ENCODE results near the gene ATG2A.

ATG2A gene

DNA sequence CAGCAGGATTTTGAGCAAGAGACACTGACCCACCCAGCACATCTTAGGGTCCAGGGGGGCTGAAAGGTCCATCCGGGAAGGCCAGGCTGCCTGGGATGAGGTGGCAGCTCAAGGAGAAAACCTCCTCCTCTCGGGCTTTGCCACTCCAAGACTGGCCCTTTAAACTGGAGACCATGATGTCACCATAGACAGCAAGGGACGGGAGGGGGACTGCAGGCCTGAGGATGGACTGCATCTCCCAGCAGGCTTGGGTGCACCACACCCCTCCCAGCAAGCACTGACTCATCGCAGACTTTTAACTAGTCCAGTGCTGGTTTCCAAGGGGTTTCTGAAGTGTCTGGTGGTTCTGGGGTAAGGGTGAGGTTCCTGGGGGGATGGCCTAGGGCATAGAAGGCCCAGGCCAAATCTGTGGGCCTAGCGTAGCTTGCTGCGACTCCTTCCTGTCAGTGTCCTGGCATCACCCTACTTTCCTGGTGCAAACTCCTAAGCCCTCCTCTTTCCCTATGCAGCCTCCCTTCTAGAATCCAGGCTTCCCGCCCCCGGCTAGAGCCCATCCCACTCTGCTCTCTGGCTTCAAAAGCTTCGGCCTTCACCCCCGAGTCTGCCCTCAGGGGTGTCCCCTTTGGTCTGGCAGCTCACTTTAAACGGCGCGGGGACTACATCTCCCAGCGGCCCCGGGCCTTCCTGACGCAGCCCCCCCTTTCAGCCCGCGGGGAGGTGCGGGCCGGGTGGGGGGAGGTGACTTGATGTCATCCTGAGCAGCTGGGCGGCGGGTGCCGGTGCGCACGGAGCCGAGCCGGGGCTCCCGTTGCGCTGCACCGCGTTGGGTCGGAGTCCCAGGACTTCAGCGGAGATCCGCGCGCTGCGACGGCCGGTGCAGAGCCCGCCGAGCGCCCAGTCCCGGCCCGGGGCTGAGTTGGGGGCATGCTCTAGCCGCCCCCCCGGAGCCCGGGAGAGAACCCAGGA lies 7.2 kb upstream of the ATG2A start, which contains the start of gene PPP2R5B:
Gene PPP2R5B, plus strand, starts transcription at position 746 of the 966 bp plus-strand sequence. CDS start 1,046 bp downstream, outside the sequence.
- DNase-seq = peak; percentile 84

DNA sequence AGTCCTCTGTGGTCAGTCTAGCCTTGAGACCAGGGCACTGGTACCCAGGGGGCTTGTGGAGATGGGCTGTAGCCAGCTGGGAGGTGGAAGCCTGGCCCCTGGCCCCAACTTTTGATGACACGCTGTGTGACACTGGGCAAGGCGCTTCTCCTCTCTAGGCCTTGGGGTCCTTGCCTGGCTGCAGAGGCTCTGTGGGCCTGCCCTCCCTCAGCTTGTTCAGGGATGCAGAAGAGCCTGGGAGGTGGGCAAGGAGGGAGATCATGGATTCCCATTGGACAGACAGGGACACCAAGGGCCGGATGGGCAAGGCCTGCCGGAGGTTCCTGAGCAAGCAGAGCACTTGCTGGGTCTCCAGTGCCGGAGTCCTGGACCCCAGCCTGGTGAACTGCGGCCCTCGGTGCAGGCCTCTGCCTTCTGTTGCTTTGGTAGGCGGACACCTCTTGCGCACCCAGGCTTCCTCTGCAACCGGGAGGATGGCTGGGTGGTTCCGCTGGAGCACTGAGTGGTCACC lies 6.2 kb upstream of the ATG2A start:
- no peak for DNase-seq

- DNase-seq = no peak
These were observed 4.4 kb upstream of the ATG2A start for GRCh38 chr11:64921384-64921783.

GRCh38 chr11:64920124-64920523 lies 3.1 kb upstream of the ATG2A start:
- no peak for DNase-seq

DNA sequence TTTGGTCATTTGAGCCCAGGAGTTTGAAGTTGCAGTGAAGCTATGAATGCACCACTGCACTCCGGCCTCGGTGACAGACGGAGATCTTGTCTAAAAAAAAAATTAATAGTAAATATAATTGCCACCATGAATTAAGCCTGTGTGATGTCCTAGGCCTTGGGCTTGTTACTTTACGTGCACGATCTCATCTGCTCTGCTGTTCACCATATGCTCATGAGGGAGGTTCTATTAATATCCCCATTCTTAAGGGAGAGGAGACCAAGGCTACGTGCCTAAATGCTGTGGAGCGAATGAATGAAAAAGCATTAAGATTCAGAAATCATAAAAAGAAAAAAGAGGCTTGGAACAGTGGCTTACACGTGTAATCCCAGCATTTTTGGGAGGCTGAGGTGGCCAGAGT lies 2.6 kb upstream of the ATG2A start:
- DNase-seq = no peak

DNA sequence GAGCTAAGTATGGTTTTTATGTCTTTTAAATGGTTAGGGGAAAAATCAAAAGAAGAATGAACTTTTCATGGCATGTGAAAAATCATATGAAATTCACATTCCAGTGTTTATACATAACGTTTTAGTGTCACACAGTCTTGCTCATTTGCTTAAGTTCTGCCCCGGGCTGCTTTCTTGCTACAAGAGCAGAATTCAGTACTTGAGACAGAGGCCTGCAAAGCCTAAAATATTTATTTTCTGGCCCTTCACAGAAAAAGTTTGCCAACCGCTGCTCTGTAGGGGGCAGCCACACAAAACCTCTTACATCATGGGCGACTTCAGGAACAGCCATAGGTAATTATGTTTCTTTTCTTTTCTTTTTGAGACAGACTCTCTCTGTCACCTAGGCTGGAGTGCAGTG lies 1.0 kb upstream of the ATG2A start:
- DNase-seq = no peak

GRCh38 chr11:64917663-64917995 lies 620 bp upstream of the ATG2A start:
- DNase-seq = no peak

- DNase-seq = no peak
These were observed 802 bp downstream of the ATG2A start for GRCh38 chr11:64916040-64916774.

DNA sequence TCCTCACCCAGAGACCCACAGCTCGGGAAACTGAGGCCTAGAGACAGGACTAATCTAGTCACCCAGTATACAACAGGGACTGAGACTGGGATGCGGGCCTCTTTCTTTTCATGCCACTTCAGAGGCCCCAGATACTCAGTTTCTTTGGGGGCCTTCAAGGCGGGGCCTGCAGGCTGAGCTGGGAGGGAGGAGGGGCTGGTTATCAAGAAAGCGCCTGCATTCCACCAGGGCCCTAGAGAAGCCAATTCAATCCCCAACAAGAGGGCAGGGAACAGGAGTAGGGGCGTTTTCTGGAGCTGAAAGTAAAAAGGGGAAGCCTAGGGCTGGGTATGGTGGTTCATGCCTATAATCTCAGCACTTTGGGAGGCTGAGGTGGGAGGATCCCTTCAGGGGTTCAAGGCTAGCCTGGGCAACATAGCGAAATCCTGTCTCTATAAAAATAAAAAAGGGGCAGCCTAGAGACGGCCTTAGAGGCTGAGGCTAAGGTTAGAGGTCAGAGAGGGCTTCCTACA lies 1.6 kb downstream of the ATG2A start:
- no peak for DNase-seq

DNA sequence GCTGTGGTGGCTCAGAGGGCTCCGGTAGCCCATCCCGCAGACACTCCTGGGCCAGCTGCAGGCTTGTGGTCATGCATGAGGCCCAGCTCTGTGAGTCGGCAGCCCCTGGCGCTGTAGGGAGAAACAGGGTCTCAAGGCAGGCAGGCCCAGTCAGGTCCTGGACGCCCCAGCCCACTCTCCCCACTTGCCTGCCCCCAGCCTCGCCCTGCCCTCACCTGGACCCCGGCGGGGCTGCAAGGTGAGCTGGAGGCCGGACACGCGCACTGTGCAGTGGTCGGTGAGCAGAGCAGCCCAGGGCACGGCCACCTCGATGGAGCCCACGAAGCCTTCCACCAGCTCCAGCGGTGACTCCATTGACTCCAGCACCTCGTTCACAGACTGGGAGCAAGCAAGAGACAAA lies 2.9 kb downstream of the ATG2A start:
- no peak for DNase-seq

- DNase-seq = no peak
These were observed 3.8 kb downstream of the ATG2A start for GRCh38 chr11:64913171-64913727.

DNA sequence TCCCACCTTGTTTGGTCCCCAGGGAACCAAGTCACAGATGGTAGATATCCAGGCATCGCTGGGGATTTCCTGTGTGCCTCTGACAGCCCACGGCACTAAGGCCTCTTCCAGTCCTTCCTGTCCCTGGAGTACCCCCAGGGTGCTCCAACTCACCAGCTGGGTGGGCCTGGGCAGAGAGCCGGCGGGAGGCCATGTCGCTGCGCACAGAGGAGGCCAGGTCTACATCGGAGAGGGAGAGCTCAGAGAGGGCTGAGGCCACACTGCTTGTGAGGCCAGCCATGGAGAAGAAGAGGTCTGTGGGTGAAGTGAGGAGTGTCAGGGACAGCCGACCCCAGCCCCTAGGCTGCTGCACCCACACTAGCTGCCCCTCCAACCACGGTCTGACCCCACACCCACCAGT lies 5.3 kb downstream of the ATG2A start:
- DNase-seq = no peak

GRCh38 chr11:64911142-64911541 lies 5.9 kb downstream of the ATG2A start:
- no peak for DNase-seq

DNA sequence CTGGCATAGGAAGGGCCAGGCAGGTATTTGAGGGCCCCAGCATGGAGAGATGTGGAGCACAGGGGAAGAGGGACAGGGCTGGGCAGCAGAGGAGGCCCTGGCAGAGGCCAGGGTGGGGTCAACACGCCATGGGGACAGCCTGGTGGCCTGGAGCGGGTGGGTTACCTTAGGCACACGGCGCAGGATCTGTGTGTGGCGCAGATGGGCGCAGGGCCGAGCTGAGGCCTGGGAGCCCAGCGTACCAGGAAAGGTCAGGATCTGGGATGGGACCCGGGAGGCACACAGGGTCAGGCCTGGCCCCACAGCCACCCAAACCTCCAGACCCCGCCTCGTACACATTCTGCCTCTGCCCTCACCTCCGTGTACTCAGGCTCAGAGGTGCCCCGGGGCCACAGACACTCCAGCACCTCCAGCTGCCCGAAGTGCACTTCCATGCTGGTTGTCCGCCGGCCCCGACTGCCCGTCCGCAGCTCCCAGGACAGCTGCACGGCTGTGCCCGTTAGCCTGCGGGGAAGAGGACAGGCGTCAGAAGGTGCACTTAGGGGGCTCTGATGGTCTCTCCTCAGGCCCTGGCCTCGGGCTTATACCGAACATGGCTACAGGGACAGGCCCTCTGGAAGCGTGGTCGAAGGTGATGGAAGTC lies 6.4 kb downstream of the ATG2A start:
- no peak for DNase-seq

DNA sequence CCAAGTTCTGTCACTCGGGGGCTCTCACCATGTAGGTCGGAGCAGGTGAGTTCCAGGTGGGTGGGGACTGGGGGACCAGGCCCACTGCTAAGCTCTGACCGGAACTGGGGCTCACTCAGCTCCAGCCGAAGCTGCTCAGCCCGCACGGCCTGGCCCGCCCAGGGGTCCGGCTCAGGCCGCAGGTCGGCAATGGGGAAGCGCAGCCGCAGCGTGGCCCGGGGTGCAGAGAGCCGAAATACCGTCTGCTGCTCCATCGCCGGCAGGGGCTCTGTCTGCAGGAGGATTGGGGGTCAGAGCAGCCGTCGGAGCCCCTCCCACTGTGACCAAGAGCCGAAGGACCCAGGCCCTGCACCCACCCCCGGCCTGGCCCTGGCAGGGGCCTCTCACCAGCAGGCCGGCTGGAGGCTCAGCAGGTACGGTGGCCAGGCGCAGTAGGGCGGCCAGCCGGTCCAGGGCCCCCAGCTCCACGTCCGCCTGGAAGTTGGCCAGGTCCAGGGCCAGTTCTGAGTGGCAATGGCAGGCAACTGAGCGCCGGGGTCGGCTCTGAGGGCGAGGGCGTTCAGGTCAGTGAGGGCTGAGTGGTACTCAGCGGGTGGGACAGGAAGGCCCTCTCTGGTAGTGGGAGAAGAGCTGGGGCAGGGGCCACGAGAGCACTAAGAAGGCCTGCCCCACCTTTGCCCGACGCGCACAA lies 7.2 kb downstream of the ATG2A start:
- no peak for DNase-seq

DNA sequence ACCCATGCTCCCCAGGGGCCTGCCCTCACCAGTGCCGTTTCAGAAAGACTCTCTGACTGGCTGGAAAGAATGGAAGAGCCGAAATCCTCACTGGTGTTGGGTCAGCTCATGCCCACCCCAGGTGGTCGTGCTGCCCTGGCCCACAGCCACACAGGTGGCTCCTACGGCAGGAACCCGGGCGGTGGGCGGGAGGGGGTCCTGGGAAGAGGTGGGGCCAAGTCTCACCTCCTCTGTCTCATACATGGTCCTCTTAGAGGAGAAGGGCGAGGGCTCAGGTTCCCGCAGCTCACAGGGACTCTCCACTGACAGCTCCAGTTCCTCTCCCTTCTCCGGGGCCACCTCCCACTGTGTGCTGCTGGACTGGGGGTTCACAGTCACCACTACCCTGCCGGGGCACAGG lies 8.2 kb downstream of the ATG2A start:
- DNase-seq = no peak

DNA sequence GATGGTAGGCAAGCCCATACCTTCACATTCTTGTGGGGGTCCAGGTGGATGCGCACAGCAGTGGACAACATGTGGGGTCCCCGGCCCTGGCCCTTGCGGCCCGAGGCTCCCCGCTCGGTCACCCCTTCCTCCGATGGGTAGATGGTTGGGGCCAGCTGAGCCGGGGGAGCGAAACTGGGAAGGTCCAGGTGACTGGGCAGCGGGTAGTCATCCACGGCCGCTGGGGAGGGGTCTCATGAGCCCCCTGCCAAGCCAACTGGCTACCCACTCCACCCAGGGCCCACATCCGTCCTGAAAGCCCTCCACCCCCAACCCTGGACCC lies 10.7 kb downstream of the ATG2A start:
- DNase-seq = no peak

- DNase-seq = no peak
These were observed 11.3 kb downstream of the ATG2A start for GRCh38 chr11:64905516-64906313.

DNA sequence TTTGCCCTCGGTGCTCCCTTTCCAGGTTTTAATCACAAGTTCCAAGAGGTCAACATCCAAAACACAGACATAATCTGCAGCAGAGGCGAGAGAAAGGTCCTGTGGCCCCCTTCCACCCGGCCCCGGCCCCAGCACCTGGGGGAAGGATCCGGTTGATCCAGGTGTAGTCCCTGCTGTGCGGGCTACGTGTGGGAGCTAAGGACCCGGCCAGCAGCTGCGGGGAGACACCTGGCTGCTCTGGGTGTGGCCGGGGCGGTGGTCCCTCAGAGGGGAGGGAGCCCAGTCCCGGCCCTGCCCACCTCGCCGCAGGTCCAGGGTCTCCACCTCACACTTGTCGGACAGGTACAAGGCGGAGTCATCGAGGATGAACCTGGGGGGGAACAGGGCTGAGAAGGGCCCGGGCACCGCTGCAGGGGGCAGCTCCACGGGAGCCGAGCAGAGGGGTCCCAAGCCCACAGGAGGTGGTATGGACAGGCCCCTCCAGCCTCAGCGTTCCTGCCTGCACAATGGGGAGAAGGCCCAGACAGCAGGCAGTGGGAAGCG lies 13.6 kb downstream of the ATG2A start:
- DNase-seq = no peak

DNA sequence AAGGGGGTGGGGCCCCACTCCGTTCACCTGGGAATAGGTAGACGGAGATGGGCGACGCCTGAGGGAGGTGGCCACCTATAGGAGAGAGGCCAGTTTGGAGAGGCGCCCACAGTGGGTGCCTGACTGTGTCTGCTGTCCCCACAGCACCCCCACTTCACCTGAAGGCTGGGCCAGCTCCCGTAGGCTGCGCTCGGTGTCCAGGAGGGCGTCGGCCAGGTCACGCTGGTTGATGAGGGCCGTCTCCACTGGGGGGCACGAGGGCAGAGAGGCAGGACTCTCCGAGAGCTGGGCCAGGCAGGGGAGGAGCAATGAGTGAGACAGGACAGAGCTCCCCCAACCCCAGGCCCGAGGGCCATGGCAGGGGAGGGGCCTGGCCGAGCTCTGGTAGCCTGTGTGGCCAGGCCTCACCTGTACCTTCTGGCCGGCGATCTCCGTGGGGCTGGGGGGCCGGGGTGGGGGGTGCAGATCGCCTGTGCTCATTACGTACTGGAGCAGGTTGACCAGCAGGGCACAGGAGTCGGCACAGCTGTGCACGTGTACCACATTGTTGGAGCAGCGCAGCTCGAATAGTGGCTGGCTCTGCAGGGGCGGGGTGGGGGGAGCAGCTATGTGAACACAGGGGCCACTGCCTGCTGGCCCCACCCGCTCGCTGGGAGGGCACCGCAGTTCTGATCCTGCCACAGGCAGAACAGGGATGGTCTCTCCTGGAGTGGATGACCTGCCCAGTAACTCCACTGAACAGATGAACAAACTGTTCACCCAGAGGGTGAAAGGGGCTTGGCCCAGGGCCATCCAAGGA lies 14.7 kb downstream of the ATG2A start:
- DNase-seq = no peak
